ENCODE measurements around the gene IRS1.

IRS1 gene

DNA sequence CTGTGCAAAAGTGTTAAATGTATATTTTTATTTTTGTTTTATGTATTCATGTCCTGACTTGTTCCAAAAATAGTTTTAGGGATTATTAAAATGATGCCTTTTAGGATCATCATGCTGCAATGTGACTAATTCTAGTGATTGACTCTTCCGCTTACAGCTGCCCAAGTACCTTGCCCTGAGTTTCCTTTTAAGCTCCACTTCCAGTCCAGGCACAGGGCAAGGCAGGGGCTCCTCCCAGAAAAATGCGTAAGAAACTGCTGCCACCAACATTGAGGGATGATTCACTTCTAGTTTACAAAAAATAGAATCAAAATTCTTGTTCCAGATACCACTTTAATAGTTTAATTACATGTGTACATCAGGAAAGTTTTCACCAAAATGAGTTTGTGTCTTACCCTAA lies 116.4 kb downstream of the IRS1 start:
- peaks cover 4% of the 10 kb centered on the region for H3K4me1 Mint-ChIP-seq
- no peak overlapping the region for H3K4me3 Mint-ChIP-seq
- peaks cover 2% of the 10 kb centered on the region for H3K9me3 Mint-ChIP-seq
- no peaks in the 10 kb centered on the region for H3K36me3 Mint-ChIP-seq
- no peak for DNase-seq
- no peak overlapping the region for H3K27ac Mint-ChIP-seq
- H3K27me3 Mint-ChIP-seq, result peaks cover 4% of the 10 kb centered on the region
- CTCF ChIA-PET, result no interaction called here

All from activated naive CD4-positive, alpha-beta T cell treated with anti-CD3 and anti-CD28 coated beads, Interleukin-2, amount 10 ng/mL, durations not matched to agents 7 days and 5 days (primary cell).